Transverse colon (tissue), 4 donors: Measurements from ENCODE around the gene LIMK2. TPM values are rescaled to one million over a fixed set of nuclear protein-coding genes. Genes with fewer than 3 reads are reported as not detected.
"Not testable (repeated sequence)": the region's sequence is repeated elsewhere in the genome, so short reads cannot be mapped to it uniquely, and the experiment has no call there.

Experiments used
- DNase-seq: peaks from one replicate; pipeline ENCODE4 v3.0.0-alpha.2; 2019
- H3K27ac ChIP-seq, 4 donors: fragments of 200-600 bp; sonication (generic); 2 replicates each; pipeline ENCODE4 v1.5.1; 2016 to 2018; ENCODE audit warnings: inconsistent platforms in 4 of 4
- H3K27me3 ChIP-seq: fragments of 200-600 bp; sonication (generic); 2 replicates; pipeline ENCODE4 v1.5.1; 2017; ENCODE audit warnings: inconsistent platforms
- H3K36me3 ChIP-seq, 4 donors: fragments of 200-600 bp; sonication (generic); 2 replicates each; pipeline ENCODE4 v1.5.1; 2017 to 2019; ENCODE audit warnings: inconsistent platforms in 4 of 4
- H3K4me1 ChIP-seq, 4 donors: fragments of 200-600 bp; sonication (generic); 2 replicates each; pipeline ENCODE4 v1.5.1; 2017 to 2020; ENCODE audit warnings: inconsistent platforms in 4 of 4
- H3K4me3 ChIP-seq, 4 donors: fragments of 200-600 bp; sonication (generic); 1 replicate in 1 of 4; 2 replicates in 3 of 4; pipeline versions ENCODE4 v1.5.1 to v1.6.1; 2017 to 2019; ENCODE audit warnings: inconsistent platforms in 4 of 4
- H3K9me3 ChIP-seq, 2 donors: fragments of 200-600 bp; sonication (generic); 2 replicates each; pipeline ENCODE4 v1.5.1; 2017 to 2019; ENCODE audit warnings: inconsistent platforms in 2 of 2
- EP300 ChIP-seq: sonication (generic); formaldehyde crosslinking; IDR thresholded peaks from one replicate; pipeline ENCODE4 v1.6.1; 2017; ENCODE audit warnings: antibody characterized with exemption, low read depth
- POLR2A ChIP-seq: fragments of 450-650 bp; IDR thresholded peaks from one replicate; pipeline ENCODE4 v1.6.1; 2016; ENCODE audit warnings: antibody characterized with exemption, mild to moderate bottlenecking, moderate library complexity
- POLR2AphosphoS5 ChIP-seq, 3 donors: sonication (generic); formaldehyde crosslinking; IDR thresholded peaks; one replicate each; pipeline ENCODE4 v1.6.1; 2016; ENCODE audit warnings: antibody characterized with exemption in 3 of 3
- WGBS, 2 donors: methylation state at CpG; one replicate each; pipeline ENCODE4 v1.1.5; 2018; ENCODE audit warnings: low coverage in 1 of 2; 5-methylcytosine and 5-hydroxymethylcytosine counted together
- in situ Hi-C, 4 donors: fragments of 200-750 bp; cut with MboI; loops; one replicate each; pipeline versions ENCODE4 v1.15.0 to v1.15.1; 2017; ENCODE audit warnings: low sequenced_read_pairs in 3 of 4, low pct_ligation_motif_present in 1 of 4, low pct_unique_long_range_greater_than_20kb in 1 of 4
- intact Hi-C: fragments of 100-400 bp; cut with DNase I; formaldehyde crosslinking; loops from one replicate; pipeline ENCODE4 v1.15.1; 2023; ENCODE audit warnings: low total_unique reads
- total RNA-seq, 4 donors: library from RNA; depleted of rRNA; stranded (reverse); fragments of >200 nt; gene quantifications; one replicate each; pipeline ENCODE4 v1.1.0, GENCODE V29; 2016
- TF ChIP-seq, protein P1 (sequence below), 5 experiments: fragments of 200-600 bp in 3 of 5; fragments of 450-650 bp in 2 of 5; sonication (generic) in 3 of 5; IDR thresholded peaks; 1 replicate in 2 of 5; 2 replicates in 3 of 5; pipeline ENCODE4 v1.5.1; 2016 to 2017; ENCODE audit warnings: antibody characterized with exemption in 5 of 5, inconsistent platforms in 3 of 5, mild to moderate bottlenecking in 2 of 5, moderate library complexity in 1 of 5

LIMK2 gene
- total RNA-seq, 4 donors from 2014 or later, result 124 to 283 (median 210) TPM

DNA sequence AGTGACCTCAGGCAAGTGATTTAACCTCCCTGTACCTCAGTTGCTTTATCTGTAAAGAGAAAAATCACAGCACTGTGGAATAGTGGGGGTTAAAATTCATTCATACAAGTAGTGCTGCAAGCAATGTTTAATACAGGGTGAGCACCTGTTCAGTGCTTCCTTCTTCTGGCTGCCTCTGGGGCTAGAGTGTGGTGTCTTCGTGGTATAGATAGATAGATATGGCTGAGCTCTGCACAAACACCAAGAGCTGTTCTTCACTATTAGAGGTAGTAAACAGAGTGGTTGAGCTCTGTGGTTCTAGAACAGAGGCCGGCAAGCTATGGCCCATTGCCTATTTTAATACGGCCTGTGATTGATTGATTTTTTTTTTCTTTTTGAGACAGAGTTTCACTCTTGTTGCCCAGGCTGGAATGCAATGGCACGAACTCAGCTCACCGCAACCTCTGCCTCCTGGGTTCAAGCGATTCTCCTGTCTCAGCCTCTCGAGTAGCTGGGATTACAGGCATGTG lies 32.9 kb downstream of the LIMK2 start:
- intact Hi-C loops (no loop called here), in situ Hi-C loops (no loop called here)
- H3K4me3 ChIP-seq, result no peak overlapping the region
- 68 to 84% methylated on average over 5 to 7 of the region's 7 CpGs for WGBS, 2 donors
- DNase-seq, result no peak
- H3K27ac ChIP-seq, result peak overlapping the region in 1 of 4 donors; percentile 62
- no peaks in the 10 kb centered on the region for H3K27me3 ChIP-seq
- no peak for TF ChIP-seq EP300
- TF ChIP-seq, protein P1, sequence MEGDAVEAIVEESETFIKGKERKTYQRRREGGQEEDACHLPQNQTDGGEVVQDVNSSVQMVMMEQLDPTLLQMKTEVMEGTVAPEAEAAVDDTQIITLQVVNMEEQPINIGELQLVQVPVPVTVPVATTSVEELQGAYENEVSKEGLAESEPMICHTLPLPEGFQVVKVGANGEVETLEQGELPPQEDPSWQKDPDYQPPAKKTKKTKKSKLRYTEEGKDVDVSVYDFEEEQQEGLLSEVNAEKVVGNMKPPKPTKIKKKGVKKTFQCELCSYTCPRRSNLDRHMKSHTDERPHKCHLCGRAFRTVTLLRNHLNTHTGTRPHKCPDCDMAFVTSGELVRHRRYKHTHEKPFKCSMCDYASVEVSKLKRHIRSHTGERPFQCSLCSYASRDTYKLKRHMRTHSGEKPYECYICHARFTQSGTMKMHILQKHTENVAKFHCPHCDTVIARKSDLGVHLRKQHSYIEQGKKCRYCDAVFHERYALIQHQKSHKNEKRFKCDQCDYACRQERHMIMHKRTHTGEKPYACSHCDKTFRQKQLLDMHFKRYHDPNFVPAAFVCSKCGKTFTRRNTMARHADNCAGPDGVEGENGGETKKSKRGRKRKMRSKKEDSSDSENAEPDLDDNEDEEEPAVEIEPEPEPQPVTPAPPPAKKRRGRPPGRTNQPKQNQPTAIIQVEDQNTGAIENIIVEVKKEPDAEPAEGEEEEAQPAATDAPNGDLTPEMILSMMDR (IDR thresholded peaks at IDR 0.05), result no peak
- TF ChIP-seq POLR2AphosphoS5 (IDR thresholded peaks at IDR 0.05), result no peak
- no peak for TF ChIP-seq POLR2A
- no peaks in the 10 kb centered on the region for H3K9me3 ChIP-seq
- peaks cover 3 to 56% (median 29%) of the 10 kb centered on the region in 4 donors for H3K4me1 ChIP-seq
- H3K36me3 ChIP-seq, result no peaks in the 10 kb centered on the region

DNA sequence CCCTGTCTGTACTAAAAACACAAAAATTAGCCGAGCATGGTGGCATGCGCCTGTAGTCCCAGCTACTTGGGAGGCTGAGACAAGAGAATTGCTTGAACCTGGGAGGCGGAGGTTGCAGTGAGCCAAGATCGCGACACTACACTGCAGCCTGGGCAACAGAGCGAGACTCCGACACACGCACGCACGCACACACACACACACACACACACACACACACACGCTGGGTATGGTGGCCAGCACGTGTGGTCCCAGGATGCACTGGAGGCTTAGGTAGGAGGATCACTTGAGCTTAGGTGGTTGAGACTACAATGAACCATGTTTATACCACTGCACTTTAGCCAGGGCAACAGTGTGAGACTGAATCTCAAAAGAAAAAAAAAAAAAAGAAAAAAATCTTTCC lies 33.9 kb downstream of the LIMK2 start:
- in situ Hi-C loops, H3K27me3 ChIP-seq, H3K9me3 ChIP-seq, intact Hi-C loops, H3K27ac ChIP-seq, DNase-seq, H3K4me3 ChIP-seq, H3K36me3 ChIP-seq: not testable (repeated sequence)
- H3K4me1 ChIP-seq, result peaks cover 3 to 60% (median 35%) of the 10 kb centered on the region in 4 donors
- 89 to 93% methylated on average over 2 to 12 of the region's 12 CpGs for WGBS, 2 donors

DNA sequence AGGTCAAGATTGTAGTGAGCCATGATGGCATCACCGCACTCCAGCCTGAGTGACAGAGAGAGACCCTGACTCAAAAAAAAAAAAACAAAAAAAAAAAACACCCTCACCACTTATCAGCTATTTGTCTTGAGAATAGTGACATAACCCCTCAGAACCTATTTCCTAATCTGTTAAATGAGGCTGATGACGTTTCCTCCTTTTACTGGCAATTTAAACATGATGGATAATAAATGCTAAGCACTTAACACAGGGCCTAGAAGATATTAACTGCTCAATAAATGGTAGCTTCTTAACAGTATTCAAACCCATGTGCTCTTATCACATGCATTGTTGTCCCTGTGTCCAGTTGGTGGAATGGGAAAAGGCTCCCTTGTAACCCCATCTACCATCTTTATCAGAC lies 34.6 kb downstream of the LIMK2 start:
- Histone ChIP-seq H3K36me3 (no peaks in the 10 kb centered on the region), H3K27me3 (no peaks in the 10 kb centered on the region), H3K4me3 (no peak overlapping the region), H3K9me3 (no peaks in the 10 kb centered on the region), H3K4me1 (peaks cover 3 to 65% (median 38%) of the 10 kb centered on the region in 4 donors), H3K27ac (no peak overlapping the region)
- in situ Hi-C loops, result no loop called here
- WGBS, 2 donors, result 62 to 77% methylated on average over 1 to 2 of the region's 2 CpGs
- TF ChIP-seq, protein P1 (IDR thresholded peaks at IDR 0.05), result no peak
- TF ChIP-seq EP300 (no peak), POLR2A (no peak), POLR2AphosphoS5 (IDR thresholded peaks at IDR 0.05) (no peak)
- no peak for DNase-seq
- intact Hi-C loops, result no loop called here

DNA sequence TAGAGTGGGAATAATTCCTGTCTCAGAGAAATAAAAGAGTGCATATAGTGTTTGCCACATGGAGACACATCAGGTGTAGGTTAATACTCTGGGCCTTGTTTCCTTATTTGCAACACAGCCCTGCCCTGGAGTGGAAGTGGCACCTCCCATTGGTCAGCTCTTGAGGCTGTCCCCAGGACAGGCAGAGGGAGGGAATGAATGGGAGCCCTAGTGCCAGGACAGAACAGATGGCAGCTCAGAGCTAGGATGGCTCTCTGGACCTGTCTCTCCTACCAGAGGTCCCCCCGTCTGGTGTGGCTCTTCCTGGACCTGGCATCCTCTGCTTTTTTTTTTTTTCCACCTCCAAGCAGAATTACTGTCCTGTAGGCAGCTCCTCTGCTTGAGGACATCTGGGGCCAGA lies 35.6 kb downstream of the LIMK2 start:
- H3K4me3 ChIP-seq, result peak overlapping the region in 1 of 4 donors; percentile 40
- 56% methylated on average over 1 of the region's 1 CpG; no CpG with 5 or more reads in 1 of the 2 donors for WGBS, 2 donors
- intact Hi-C loops, result no loop called here
- no peaks in the 10 kb centered on the region for H3K27me3 ChIP-seq
- TF ChIP-seq, protein P1 (IDR thresholded peaks at IDR 0.05), result no peak
- TF ChIP-seq EP300 (no peak), POLR2AphosphoS5 (IDR thresholded peaks at IDR 0.05) (no peak), POLR2A (no peak)
- peaks cover 3 to 69% (median 41%) of the 10 kb centered on the region in 4 donors for H3K4me1 ChIP-seq
- no peaks in the 10 kb centered on the region for H3K9me3 ChIP-seq
- DNase-seq, result no peak
- in situ Hi-C loops, result no loop called here
- H3K27ac ChIP-seq, result peak overlapping the region in 2 of 4 donors; percentile 39 to 51
- H3K36me3 ChIP-seq, result no peaks in the 10 kb centered on the region
